Measurements from ENCODE around the gene XPR1. TPM values are rescaled to one million over a fixed set of nuclear protein-coding genes. Genes with fewer than 3 reads are reported as not detected.
A peak's percentile ranks its signal among the peaks of the same experiment; 100 is the strongest.

Gene XPR1
- total RNA-seq, 1 experiment from 2014 or later: 45.6 TPM

GRCh38 chr1:180626711-180627110 lies 5.1 kb upstream of the XPR1 start:
- Histone ChIP-seq H3K4me3 (ENCODE audit: insufficient read depth, low read depth, low read length) (no peak overlapping the region), H3K27me3 (ENCODE audit: control insufficient read depth, insufficient read depth, low read length) (no peaks in the 10 kb centered on the region; the same call in 1 of the 2 replicates), H3K36me3 (replicated peaks; ENCODE audit: control insufficient read depth, insufficient read depth, low read length) (no peaks in the 10 kb centered on the region)
- no peak for DNase-seq

DNA sequence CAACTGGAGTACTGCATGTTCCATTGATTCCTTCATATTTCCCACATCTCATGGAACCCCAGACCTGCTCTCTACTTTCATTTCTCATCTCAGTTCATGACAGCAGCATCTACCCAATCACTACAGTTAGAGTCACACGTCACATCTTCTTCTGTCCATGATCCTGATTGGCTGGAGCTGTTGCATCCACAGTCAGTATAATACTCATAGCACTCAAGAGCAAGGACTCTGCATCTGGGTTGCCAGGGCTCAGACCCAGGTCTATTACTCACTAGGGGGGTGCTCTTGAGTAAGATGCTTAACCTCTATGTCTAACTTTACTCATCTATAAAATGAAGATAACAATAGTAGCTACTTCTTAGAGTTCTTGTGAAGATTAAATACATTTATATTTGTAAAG lies 4.4 kb upstream of the XPR1 start:
- no peaks in the 10 kb centered on the region for H3K36me3 ChIP-seq (replicated peaks; ENCODE audit: control insufficient read depth, insufficient read depth, low read length)
- H3K27me3 ChIP-seq (ENCODE audit: control insufficient read depth, insufficient read depth, low read length): no peaks in the 10 kb centered on the region; the same call in 1 of the 2 replicates
- no peak for DNase-seq
- no peak overlapping the region for H3K4me3 ChIP-seq (ENCODE audit: insufficient read depth, low read depth, low read length)

DNA sequence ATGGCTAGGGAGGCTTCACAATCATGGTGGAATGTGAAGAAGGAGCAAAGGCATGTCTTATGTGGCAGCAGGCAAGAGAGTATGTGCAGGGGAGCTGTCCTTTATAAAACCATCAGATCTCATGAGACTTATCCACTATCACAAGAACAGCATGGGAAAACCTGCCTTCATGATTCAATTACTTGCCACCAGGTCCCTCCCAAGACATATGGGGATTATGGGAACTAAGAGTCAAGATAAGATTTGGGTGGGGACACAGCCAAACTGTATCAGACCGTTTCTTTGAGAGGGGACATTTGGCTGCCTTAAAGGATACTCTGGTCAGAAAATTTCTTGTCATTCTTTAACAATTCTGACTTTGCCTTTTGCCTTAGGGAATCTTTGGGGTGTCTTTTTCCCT lies 3.2 kb upstream of the XPR1 start:
- no peaks in the 10 kb centered on the region for H3K27me3 ChIP-seq (ENCODE audit: control insufficient read depth, insufficient read depth, low read length)
- no peak overlapping the region for H3K4me3 ChIP-seq (ENCODE audit: insufficient read depth, low read depth, low read length)
- DNase-seq: no peak
- H3K36me3 ChIP-seq (replicated peaks; ENCODE audit: control insufficient read depth, insufficient read depth, low read length): no peaks in the 10 kb centered on the region

- Histone ChIP-seq H3K27me3 (ENCODE audit: control insufficient read depth, insufficient read depth, low read length) (no peaks in the 10 kb centered on the region), H3K36me3 (replicated peaks; ENCODE audit: control insufficient read depth, insufficient read depth, low read length) (no peaks in the 10 kb centered on the region), H3K4me3 (ENCODE audit: insufficient read depth, low read depth, low read length) (no peak overlapping the region)
- DNase-seq: no peak
Observed at GRCh38 chr1:180630408-180631193, 1.2 kb upstream of the XPR1 start.

DNA sequence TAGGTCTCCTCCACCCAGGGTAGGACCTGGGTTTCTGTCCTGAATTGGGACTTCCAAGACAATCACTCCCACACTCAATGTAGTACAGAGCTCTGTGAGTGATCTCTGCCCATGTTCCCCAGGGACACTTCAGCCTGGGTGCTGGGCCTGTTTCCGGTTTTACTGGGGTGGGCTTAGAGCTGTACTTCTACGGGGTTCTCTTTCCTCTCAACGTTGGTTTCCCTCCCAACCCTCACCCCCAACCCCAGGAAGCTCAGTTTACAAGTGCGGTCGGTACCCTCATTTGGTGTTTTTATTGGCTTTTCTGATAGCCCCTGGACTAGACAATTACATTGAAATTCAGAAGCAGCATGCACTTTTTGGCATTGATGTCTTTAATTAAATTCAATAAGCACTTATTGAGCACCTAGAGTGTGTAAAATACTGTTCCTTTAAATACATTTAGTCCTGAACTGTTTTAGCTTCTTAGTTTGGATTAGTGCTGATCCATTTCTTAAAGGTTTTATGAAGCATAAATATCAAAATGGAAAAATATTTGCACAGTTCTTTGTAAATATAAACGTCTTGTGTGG lies 542 bp upstream of the XPR1 start:
- Histone ChIP-seq H3K4me3 (ENCODE audit: insufficient read depth, low read depth, low read length) (no peak overlapping the region), H3K36me3 (replicated peaks; ENCODE audit: control insufficient read depth, insufficient read depth, low read length) (no peaks in the 10 kb centered on the region), H3K27me3 (ENCODE audit: control insufficient read depth, insufficient read depth, low read length) (no peaks in the 10 kb centered on the region)
- DNase-seq: no peak

DNA sequence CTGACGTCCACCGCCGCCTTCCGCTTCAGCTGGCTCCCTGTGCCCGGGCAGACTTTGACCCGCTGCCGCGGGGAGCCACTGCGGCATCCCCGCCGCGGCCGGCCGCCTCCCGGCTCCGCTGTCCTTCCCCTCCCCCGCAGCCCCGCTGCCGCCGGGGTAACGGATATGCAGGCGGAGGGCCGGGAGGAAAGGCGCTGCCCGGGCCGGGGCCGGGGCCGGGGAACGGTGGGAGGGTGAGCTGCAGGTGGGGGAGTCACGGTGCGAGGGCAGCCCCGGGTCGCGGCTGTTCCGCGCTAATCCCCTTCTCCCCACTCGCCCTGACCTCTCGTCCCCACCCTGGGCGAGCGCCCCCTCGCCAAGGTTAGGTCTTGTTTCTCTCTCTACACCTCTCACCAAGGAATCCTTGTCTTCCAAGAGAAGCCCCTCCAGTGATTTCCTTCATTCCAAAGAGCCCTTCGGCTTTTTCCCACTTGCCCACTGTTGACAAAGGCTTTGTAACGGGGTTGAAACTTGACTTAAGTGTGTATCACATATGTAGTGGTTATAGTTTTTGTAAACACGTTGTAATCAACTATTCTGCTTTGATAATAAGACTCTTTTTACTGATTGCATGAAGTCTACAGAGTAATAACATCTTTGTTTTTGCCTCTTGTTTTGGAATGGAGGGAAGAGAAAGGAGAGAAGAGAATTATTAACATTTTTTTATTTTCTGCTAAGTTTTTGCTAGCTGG lies 669 bp downstream of the XPR1 start:
- peak; percentile 84 for DNase-seq

GRCh38 chr1:180633057-180634056 lies 1.5 kb downstream of the XPR1 start:
- DNase-seq: no peak
- Histone ChIP-seq H3K27me3 (ENCODE audit: control insufficient read depth, insufficient read depth, low read length) (no peaks in the 10 kb centered on the region), H3K36me3 (replicated peaks; ENCODE audit: control insufficient read depth, insufficient read depth, low read length) (no peaks in the 10 kb centered on the region), H3K4me3 (ENCODE audit: insufficient read depth, low read depth, low read length) (peak overlapping the region; percentile 86)

More for the DNA sequence above, 669 bp downstream of the XPR1 start:
- H3K27me3 ChIP-seq (ENCODE audit: control insufficient read depth, insufficient read depth, low read length): no peaks in the 10 kb centered on the region
- no peaks in the 10 kb centered on the region for H3K36me3 ChIP-seq (replicated peaks; ENCODE audit: control insufficient read depth, insufficient read depth, low read length)
- H3K4me3 ChIP-seq (ENCODE audit: insufficient read depth, low read depth, low read length): peak overlapping the region; percentile 86

DNA sequence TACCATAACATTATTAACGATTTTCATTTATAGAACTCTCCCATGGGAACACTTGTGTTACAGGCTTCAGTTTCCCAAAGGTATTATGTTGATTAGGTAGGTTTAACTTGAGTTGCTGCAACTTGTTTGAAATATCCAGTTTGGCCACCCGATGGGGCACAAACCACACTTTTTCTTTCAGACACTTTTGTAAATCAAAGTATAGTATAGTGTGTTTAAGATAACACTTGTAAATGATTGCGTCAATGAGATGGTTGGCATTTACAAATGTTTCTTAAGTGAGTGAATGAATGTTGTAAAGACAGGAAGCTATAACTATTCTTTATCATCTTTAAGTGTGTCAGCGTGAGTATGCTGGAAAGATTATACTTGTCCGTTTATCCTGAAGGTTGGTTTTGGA lies 4.3 kb downstream of the XPR1 start:
- Histone ChIP-seq H3K4me3 (ENCODE audit: insufficient read depth, low read depth, low read length) (no peak overlapping the region), H3K36me3 (replicated peaks; ENCODE audit: control insufficient read depth, insufficient read depth, low read length) (no peaks in the 10 kb centered on the region), H3K27me3 (ENCODE audit: control insufficient read depth, insufficient read depth, low read length) (no peaks in the 10 kb centered on the region)
- DNase-seq: no peak

DNA sequence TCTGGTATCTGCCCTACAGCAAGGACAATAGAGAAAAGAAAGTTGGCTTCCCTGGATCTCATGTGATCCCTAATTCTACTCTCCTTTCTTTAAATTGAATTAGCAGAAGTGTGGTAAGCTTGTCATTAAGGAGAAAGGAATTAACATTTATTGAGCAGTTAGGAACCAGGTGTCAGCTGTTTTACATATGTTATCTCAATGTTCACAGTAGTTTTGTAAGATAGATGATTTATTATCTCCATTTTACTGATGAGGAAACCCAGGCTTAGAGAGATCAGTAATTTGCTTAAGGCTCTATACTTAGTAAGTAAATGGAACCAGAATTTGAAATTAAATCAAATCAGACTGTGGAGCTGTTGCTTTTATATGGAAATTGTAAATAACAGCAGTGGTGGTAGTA lies 8.0 kb downstream of the XPR1 start:
- Histone ChIP-seq H3K36me3 (replicated peaks; ENCODE audit: control insufficient read depth, insufficient read depth, low read length) (no peaks in the 10 kb centered on the region), H3K27me3 (ENCODE audit: control insufficient read depth, insufficient read depth, low read length) (no peaks in the 10 kb centered on the region), H3K4me3 (ENCODE audit: insufficient read depth, low read depth, low read length) (no peak overlapping the region)
- no peak for DNase-seq

GRCh38 chr1:180640531-180640949 lies 8.7 kb downstream of the XPR1 start:
- Histone ChIP-seq H3K27me3 (ENCODE audit: control insufficient read depth, insufficient read depth, low read length) (no peaks in the 10 kb centered on the region), H3K4me3 (ENCODE audit: insufficient read depth, low read depth, low read length) (no peak overlapping the region), H3K36me3 (replicated peaks; ENCODE audit: control insufficient read depth, insufficient read depth, low read length) (no peaks in the 10 kb centered on the region)
- no peak for DNase-seq

DNA sequence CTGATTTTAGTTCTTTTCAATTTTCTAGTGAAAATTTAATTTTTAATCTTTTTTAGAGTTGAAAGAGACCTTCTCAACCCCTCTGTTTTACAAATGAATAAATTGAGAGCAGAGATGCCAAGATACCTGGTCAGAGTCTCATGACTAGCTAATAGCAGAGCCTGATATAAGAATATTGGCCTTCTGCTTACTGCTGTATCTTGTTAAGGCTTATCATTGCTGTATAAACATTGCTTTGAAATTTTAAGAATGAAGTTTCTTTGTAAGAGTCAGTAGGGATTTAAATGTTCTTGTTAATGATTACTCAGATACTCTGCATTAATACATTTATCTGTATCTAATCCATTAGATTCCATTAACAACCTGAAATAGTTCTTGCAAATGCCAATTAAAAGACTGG lies 9.8 kb downstream of the XPR1 start:
- no peak overlapping the region for H3K4me3 ChIP-seq (ENCODE audit: insufficient read depth, low read depth, low read length)
- no peaks in the 10 kb centered on the region; the same call in 1 of the 2 replicates for H3K36me3 ChIP-seq (replicated peaks; ENCODE audit: control insufficient read depth, insufficient read depth, low read length)
- DNase-seq: no peak
- H3K27me3 ChIP-seq (ENCODE audit: control insufficient read depth, insufficient read depth, low read length): no peaks in the 10 kb centered on the region

- no peak for DNase-seq
- H3K27me3 ChIP-seq (ENCODE audit: control insufficient read depth, insufficient read depth, low read length): no peaks in the 10 kb centered on the region
- no peak overlapping the region for H3K4me3 ChIP-seq (ENCODE audit: insufficient read depth, low read depth, low read length)
- no peaks in the 10 kb centered on the region; the same call in 1 of the 2 replicates for H3K36me3 ChIP-seq (replicated peaks; ENCODE audit: control insufficient read depth, insufficient read depth, low read length)
Observed at GRCh38 chr1:180642781-180643180, 11.0 kb downstream of the XPR1 start.

DNA sequence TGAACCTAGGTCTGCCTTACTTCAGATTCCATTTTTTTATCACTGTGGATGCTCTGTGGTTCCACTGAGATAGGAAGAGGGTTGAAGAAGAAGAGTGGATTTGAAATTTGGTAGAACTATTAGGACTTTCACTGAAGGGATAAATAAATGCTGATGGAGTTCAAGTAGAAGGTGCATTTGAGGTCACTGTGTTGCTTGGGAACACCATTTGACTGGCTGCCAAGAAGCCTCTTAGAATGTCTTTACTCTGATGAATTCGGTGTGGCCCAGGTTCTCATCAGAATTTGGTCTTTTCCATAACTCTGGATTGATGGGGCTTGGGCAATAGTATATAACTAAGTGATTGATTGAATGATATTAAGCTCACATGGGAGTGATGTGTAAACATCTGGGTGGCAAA lies 11.9 kb downstream of the XPR1 start:
- no peaks in the 10 kb centered on the region for H3K27me3 ChIP-seq (ENCODE audit: control insufficient read depth, insufficient read depth, low read length)
- DNase-seq: no peak

More for the DNA sequence above, 11.9 kb downstream of the XPR1 start:
- no peaks in the 10 kb centered on the region; the same call in 1 of the 2 replicates for H3K36me3 ChIP-seq (replicated peaks; ENCODE audit: control insufficient read depth, insufficient read depth, low read length)
- no peak overlapping the region for H3K4me3 ChIP-seq (ENCODE audit: insufficient read depth, low read depth, low read length)
